ENCODE results near the gene DLG1.

Gene DLG1

GRCh38 chr3:197238842-197239241, 59.6 kb downstream of the DLG1 start:
- DNase-seq (ENCODE audit: low spot score): no peak
- TF ChIP-seq, protein P1, sequence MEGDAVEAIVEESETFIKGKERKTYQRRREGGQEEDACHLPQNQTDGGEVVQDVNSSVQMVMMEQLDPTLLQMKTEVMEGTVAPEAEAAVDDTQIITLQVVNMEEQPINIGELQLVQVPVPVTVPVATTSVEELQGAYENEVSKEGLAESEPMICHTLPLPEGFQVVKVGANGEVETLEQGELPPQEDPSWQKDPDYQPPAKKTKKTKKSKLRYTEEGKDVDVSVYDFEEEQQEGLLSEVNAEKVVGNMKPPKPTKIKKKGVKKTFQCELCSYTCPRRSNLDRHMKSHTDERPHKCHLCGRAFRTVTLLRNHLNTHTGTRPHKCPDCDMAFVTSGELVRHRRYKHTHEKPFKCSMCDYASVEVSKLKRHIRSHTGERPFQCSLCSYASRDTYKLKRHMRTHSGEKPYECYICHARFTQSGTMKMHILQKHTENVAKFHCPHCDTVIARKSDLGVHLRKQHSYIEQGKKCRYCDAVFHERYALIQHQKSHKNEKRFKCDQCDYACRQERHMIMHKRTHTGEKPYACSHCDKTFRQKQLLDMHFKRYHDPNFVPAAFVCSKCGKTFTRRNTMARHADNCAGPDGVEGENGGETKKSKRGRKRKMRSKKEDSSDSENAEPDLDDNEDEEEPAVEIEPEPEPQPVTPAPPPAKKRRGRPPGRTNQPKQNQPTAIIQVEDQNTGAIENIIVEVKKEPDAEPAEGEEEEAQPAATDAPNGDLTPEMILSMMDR (conservative IDR thresholded peaks at IDR 0.05; ENCODE audit: low read depth): no peak
- ChIA-PET POLR2A (ENCODE audit: low non-redundant PET) (no interaction called here), CTCF (interaction anchor here (0.9 kb wide), 1 partner anchor 17 kb away, joined by 3 read pairs; no protein-coding TSS in a partner anchor)
- H3K27ac ChIP-seq: no peak overlapping the region

DNA sequence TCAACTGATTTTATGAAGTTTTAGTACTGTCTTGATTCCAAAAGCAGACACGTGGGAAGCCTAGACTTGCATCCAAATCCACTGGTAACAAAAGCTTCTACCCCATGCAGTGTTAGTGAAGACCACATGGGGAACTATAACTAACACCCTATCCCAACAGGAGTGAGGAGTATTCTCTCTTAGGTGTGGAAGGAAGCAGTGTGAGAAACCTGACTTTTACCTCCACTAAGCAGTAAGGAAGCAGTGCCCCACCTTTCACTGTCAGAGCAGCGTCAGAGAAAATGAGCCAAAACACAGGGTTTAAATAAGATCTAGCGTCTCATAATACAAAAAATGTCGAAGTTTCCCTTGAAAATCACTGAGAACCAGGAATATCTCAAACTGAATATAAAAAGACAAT, 60.5 kb downstream of the DLG1 start:
- POLR2A ChIA-PET (ENCODE audit: low non-redundant PET): no interaction called here
- CTCF ChIA-PET: no interaction called here

GRCh38 chr3:197236362-197236761, 62.0 kb downstream of the DLG1 start:
- no peak overlapping the region for H3K27ac ChIP-seq
- POLR2A ChIA-PET (ENCODE audit: low non-redundant PET): no interaction called here
- DNase-seq (ENCODE audit: low spot score): no peak
- CTCF ChIA-PET: interaction anchor here (0.6 to 1.4 kb wide), 2 partner anchors 12 to 32 kb away, joined by 3 to 6 read pairs; no protein-coding TSS in a partner anchor
- TF ChIP-seq, protein P1 (conservative IDR thresholded peaks at IDR 0.05; ENCODE audit: low read depth): no peak

More for the DNA sequence above, 60.5 kb downstream of the DLG1 start:
- DNase-seq (ENCODE audit: low spot score): no peak
- TF ChIP-seq, protein P1 (conservative IDR thresholded peaks at IDR 0.05; ENCODE audit: low read depth): no peak
- no peak overlapping the region for H3K27ac ChIP-seq

GRCh38 chr3:197234947-197235914, 63.2 kb downstream of the DLG1 start:
- CTCF ChIA-PET: interaction anchor here (0.7 to 1.4 kb wide), 3 partner anchors 11 to 232 kb away, joined by 3 to 6 read pairs (median 4); no protein-coding TSS in a partner anchor
- no peak for DNase-seq (ENCODE audit: low spot score)
- POLR2A ChIA-PET (ENCODE audit: low non-redundant PET): no interaction called here
- H3K27ac ChIP-seq: no peak overlapping the region
- TF ChIP-seq, protein P1 (conservative IDR thresholded peaks at IDR 0.05; ENCODE audit: low read depth): no peak

GRCh38 chr3:197231321-197231720, 67.1 kb downstream of the DLG1 start:
- H3K27ac ChIP-seq: no peak overlapping the region
- TF ChIP-seq, protein P1 (conservative IDR thresholded peaks at IDR 0.05; ENCODE audit: low read depth): no peak
- no peak for DNase-seq (ENCODE audit: low spot score)
- POLR2A ChIA-PET (ENCODE audit: low non-redundant PET): no interaction called here
- CTCF ChIA-PET: interaction anchor here (0.7 kb wide), 1 partner anchor 26 kb away, joined by 3 read pairs; no protein-coding TSS in a partner anchor

DNA sequence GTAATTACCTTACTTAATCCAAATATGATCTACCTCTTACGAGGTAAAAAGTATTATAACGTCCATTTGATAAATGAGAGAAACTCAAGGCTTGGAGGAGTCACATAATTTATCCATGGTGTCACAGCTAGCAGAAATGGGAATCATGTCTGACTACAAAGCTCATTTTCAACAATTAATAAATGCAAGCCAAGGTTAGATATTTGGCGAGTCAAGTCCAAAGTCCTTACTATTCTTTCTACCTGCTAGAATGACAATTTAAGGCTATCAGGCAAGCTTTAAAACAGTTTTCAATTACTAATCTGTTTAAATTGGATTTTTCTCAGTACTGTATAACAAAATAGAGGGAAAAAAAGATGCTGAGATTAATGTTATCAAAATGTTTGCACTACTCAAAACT, 68.6 kb downstream of the DLG1 start:
- DNase-seq (ENCODE audit: low spot score): no peak
- ChIA-PET CTCF (interaction anchor here (1.1 to 1.2 kb wide), 2 partner anchors 28 to 42 kb away, joined by 4 to 5 read pairs; no protein-coding TSS in a partner anchor), POLR2A (ENCODE audit: low non-redundant PET) (no interaction called here)

More for the DNA sequence above, 68.6 kb downstream of the DLG1 start:
- no peak overlapping the region for H3K27ac ChIP-seq
- TF ChIP-seq, protein P1 (conservative IDR thresholded peaks at IDR 0.05; ENCODE audit: low read depth): no peak
